Measurements from ENCODE around the gene DMRTB1.

DMRTB1 gene

DNA sequence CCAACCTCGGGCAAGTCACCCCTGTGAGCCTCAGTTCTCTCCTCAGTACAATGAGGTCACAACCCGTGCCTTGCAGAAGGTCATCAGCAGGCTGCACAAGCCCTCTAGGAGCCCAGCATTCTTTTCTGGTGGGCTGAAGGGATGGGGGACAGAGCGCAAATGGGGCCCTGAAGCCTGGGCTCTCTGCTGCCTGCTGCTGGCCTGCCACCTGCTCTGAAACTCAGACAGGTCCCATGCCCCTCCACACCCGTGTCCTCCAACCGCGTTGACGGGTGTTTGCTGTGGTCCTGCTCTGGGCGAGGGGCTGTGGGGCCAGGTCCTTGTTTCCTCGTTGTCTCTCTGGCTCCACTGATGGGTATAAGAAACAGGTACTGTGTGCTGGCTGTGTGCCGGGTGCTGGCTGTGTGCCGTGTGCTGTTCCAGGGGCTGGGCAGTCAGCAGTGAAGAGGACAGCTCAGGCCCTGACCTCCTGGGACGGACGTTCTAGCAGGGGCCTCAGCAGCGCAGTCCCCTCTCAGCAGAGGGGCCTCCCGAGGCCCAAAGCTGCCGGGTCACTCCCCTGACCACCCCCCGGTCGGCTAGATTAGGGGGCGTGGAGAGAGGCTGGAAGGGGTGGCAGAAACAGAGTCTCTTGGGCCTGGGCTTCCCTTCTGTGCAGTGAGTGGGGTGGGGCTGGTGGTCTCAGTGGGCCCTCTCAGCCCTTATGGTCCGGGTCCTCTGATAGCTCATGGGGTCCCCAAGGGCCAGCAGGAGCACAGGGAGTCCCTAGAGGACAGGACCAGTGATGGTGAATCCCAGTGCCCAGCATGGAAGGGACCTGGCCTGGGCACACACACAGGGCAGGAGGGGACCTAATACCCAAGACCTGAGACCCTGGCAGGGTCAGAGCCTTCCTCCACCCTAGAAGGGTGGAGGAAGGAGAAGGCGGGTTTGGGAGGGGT is 42.1 kb downstream of the DMRTB1 start:
- H3K36me3 Mint-ChIP-seq (ENCODE audit: low read depth) = no peaks in the 10 kb centered on the region
- no peak overlapping the region for H3K27ac Mint-ChIP-seq
- peaks cover 3% of the 10 kb centered on the region for H3K4me1 Mint-ChIP-seq (ENCODE audit: low read depth)
- H3K9me3 Mint-ChIP-seq = no peaks in the 10 kb centered on the region
- no peak overlapping the region for H3K4me3 Mint-ChIP-seq
- peaks cover 7% of the 10 kb centered on the region for H3K27me3 Mint-ChIP-seq (ENCODE audit: low read depth)

DNA sequence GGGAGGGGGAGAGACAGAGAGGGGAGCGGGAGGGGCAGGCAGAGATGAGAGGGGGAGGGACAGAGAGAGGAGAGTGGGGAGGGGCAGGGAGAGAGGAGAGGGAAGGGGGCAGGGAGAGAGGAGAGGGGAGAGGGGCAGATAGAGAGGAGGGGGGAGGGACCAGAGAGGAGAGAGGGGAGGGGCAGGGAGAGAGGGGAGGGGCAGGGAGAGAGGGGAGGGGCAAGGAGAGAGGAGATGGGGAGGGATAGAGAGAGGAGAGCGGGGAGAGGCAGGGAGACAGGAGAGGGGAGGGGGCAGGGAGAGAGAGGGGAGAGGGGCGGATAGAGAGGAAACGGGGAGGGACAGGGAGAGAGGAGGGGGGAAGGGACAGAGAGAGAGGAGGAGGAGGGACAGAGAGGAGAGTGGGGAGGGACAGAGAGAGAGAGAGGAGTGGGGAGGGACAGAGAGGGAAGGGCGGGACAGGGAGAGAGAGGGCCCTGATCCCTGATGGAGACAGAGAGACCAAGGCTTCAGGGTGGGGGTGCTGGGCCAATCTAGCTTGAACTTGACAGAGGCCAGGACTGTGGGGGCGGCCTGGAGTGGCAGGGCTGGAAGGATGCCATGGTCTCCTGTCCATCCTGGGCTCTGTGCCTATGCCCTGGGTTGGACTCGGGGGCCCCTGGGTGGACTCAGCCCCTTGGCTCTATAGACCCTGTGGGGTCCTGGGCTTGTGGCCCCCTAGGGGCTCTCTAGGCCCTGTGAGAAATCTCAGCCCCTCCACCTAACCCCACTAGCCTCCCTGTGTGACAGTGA is 43.6 kb downstream of the DMRTB1 start:
- Mint-ChIP-seq H3K36me3 (ENCODE audit: low read depth) (no peaks in the 10 kb centered on the region), H3K9me3 (no peaks in the 10 kb centered on the region), H3K27ac (no peak overlapping the region), H3K4me1 (ENCODE audit: low read depth) (peaks cover 3% of the 10 kb centered on the region), H3K27me3 (ENCODE audit: low read depth) (no peaks in the 10 kb centered on the region), H3K4me3 (no peak overlapping the region)

DNA sequence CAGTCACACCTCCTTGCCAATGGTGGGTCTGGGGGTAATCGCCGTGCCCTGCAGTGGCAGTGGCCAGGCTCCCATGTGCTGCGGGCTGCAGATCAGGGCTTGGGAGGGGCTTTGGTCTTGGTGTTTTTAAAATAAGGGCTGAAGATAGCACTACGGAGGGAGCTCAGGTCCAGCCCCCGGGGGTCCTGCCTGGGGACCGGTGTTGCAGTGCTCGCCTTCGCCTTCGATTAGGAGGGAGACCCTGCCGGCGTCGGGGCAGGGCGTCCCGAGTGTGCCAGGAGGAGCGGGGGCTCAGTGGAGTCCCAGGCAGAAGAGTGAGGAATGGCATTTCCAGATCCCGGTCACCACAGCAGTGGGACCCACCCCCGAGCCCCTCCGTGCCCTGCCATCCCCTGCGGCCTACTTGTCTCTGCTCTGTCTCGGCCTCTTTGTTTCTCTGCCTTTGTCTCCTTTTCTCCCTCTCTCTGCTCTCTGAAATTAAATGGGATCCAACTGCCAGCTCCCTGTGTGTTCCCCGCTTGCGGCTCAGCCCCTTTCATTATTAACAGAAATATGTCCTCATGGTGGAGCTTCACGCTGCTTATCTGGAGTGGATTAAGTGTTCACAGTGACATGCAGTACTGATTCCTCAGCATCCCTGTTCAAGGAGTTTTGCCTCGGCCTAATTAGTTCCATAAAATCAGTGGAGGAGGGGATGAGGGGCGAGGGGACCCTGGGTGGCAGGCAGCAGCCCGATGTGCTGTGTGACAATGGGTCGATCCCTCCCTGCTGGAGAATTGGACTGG is 44.4 kb downstream of the DMRTB1 start:
- no peak overlapping the region for H3K4me3 Mint-ChIP-seq
- no peak overlapping the region for H3K27ac Mint-ChIP-seq
- peaks cover 3% of the 10 kb centered on the region for H3K4me1 Mint-ChIP-seq (ENCODE audit: low read depth)
- H3K9me3 Mint-ChIP-seq = no peaks in the 10 kb centered on the region
- H3K36me3 Mint-ChIP-seq (ENCODE audit: low read depth) = no peaks in the 10 kb centered on the region
- H3K27me3 Mint-ChIP-seq (ENCODE audit: low read depth) = no peaks in the 10 kb centered on the region

GRCh38 chr1:53504901-53505300 is 45.7 kb downstream of the DMRTB1 start:
- no peaks in the 10 kb centered on the region for H3K9me3 Mint-ChIP-seq
- H3K27ac Mint-ChIP-seq = no peak overlapping the region
- no peak overlapping the region for H3K4me3 Mint-ChIP-seq
- no peaks in the 10 kb centered on the region for H3K27me3 Mint-ChIP-seq (ENCODE audit: low read depth)
- no peaks in the 10 kb centered on the region for H3K4me1 Mint-ChIP-seq (ENCODE audit: low read depth)
- no peaks in the 10 kb centered on the region for H3K36me3 Mint-ChIP-seq (ENCODE audit: low read depth)

DNA sequence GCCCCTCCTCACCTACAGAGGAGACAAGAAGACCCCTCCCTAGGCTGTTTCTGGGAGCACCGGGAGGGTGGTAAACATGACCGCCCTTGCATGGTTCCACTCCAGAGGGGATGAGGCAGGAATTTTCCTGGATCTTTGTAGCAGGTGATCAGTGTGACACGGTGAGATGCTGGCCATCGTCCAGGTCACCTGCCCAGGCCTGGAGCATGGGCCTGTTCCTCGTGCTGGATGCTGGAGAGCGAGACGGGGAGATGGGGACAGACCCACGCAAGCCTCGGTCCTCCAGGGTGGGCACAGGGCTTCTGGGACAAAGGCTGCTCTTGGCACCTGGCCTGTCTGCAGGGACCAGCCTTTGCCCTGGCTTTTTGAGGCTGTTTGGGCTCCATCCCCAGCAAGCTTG is 46.2 kb downstream of the DMRTB1 start:
- Mint-ChIP-seq H3K27ac (no peak overlapping the region), H3K27me3 (ENCODE audit: low read depth) (no peaks in the 10 kb centered on the region)

DNA sequence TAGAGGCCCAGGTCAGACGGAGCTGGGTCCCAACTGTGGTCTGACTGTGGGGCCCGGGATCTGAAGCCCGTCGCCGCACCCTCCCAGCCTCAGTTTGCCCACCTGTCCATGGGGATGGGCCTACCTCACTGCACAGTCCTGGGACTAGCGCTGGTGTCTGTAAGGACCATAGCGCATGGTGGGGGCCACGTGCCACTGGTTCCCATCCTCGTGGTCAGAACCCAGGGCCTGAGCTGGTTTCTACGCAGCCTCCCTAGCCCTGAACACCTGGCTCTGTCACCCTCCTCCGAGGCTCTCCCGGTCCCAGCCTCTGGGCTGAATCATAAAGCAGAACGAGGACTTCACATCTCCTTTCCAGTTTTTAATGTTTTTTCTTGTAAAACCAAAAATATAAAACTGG is 46.7 kb downstream of the DMRTB1 start:
- Mint-ChIP-seq H3K9me3 (no peaks in the 10 kb centered on the region), H3K27me3 (ENCODE audit: low read depth) (no peaks in the 10 kb centered on the region), H3K4me3 (no peak overlapping the region), H3K36me3 (ENCODE audit: low read depth) (no peaks in the 10 kb centered on the region), H3K27ac (no peak overlapping the region), H3K4me1 (ENCODE audit: low read depth) (no peaks in the 10 kb centered on the region)

More for the DNA sequence above, 46.2 kb downstream of the DMRTB1 start:
- Mint-ChIP-seq H3K9me3 (no peaks in the 10 kb centered on the region), H3K36me3 (ENCODE audit: low read depth) (no peaks in the 10 kb centered on the region), H3K4me1 (ENCODE audit: low read depth) (no peaks in the 10 kb centered on the region), H3K4me3 (no peak overlapping the region)

GRCh38 chr1:53506355-53507050 is 47.3 kb downstream of the DMRTB1 start:
- Mint-ChIP-seq H3K9me3 (no peaks in the 10 kb centered on the region), H3K4me1 (ENCODE audit: low read depth) (no peaks in the 10 kb centered on the region), H3K36me3 (ENCODE audit: low read depth) (no peaks in the 10 kb centered on the region), H3K27me3 (ENCODE audit: low read depth) (no peaks in the 10 kb centered on the region), H3K27ac (no peak overlapping the region), H3K4me3 (no peak overlapping the region)

DNA sequence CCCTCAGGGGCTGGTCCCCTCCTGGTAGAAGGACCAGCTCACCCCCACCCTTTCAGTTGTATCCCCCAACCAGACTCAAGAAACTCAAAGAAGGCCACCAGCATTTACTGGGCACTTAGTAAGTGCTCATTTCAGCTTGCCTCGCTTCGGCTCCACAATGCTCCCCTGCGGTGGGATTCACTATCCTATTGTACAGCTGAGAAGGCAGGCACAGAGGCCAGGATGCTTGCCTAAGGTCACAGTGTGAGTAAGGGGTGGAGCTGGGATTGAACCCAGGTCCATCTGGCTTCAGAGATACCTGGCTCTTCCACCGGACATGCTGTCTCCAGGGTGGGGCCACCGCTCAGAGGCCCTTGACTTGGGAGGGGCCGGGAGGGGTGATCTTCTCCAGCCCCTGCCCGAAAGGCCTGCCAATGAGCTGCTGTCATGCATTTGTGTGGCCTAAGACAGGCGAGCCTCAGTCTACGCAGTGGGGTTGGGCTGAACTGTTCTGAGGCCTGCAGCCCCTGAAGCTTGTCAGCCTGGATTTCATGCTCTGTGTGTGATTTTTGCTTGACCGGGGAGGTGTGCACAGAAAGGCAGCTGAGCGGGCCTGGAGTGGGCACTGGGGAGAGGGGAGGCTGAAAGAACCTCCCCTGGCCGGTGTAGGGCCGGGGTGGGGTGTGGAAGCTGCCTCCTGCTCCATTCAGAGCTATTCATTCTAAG is 48.1 kb downstream of the DMRTB1 start:
- H3K27me3 Mint-ChIP-seq (ENCODE audit: low read depth) = no peaks in the 10 kb centered on the region
- no peak overlapping the region for H3K27ac Mint-ChIP-seq
- no peaks in the 10 kb centered on the region for H3K4me1 Mint-ChIP-seq (ENCODE audit: low read depth)
- H3K4me3 Mint-ChIP-seq = no peak overlapping the region
- H3K9me3 Mint-ChIP-seq = no peaks in the 10 kb centered on the region
- H3K36me3 Mint-ChIP-seq (ENCODE audit: low read depth) = no peaks in the 10 kb centered on the region

- Mint-ChIP-seq H3K4me1 (ENCODE audit: low read depth) (no peaks in the 10 kb centered on the region), H3K27me3 (ENCODE audit: low read depth) (no peaks in the 10 kb centered on the region), H3K9me3 (no peaks in the 10 kb centered on the region), H3K4me3 (no peak overlapping the region), H3K27ac (no peak overlapping the region), H3K36me3 (ENCODE audit: low read depth) (no peaks in the 10 kb centered on the region)
Observed at GRCh38 chr1:53508056-53508990, 49.1 kb downstream of the DMRTB1 start.

DNA sequence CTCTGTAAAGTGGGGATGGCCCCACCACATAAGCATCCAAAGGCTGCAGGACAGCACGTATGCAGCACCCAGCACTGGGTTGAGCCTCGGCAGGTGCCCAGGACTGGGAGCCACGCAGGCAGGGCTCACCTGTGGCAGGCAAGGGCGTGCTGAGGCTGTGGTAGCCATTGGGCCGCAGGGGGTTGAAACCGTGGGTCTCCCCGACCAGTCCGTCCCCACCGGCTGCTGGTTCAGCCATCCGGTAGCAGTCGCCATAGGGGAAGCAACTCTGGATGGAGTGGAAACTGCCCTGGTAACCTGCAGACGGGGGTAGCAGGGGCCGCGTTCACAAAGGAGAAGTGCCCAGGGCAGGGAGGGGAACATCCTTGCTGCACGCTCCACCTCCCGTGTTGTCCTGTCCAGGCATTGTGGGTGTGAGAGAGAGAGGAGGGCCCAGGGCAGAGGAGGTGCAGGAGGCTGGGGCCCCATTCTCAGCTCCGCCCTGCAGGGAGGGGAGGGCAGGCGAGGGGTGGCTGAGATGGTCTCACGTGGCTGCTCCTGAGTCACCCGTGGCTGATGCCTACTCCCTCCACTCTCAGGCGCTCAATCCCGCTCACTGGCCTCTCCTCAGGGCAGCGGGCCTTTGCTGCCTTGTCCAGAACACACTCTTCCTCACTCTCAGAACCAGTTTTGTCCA is 49.9 kb downstream of the DMRTB1 start:
- H3K4me1 Mint-ChIP-seq (ENCODE audit: low read depth) = no peaks in the 10 kb centered on the region
- no peaks in the 10 kb centered on the region for H3K36me3 Mint-ChIP-seq (ENCODE audit: low read depth)
- no peak overlapping the region for H3K4me3 Mint-ChIP-seq
- H3K9me3 Mint-ChIP-seq = no peaks in the 10 kb centered on the region
- no peak overlapping the region for H3K27ac Mint-ChIP-seq
- no peaks in the 10 kb centered on the region for H3K27me3 Mint-ChIP-seq (ENCODE audit: low read depth)

GRCh38 chr1:53509775-53510174 is 50.6 kb downstream of the DMRTB1 start:
- Mint-ChIP-seq H3K4me3 (no peak overlapping the region), H3K27ac (no peak overlapping the region), H3K27me3 (ENCODE audit: low read depth) (no peaks in the 10 kb centered on the region), H3K4me1 (ENCODE audit: low read depth) (no peaks in the 10 kb centered on the region), H3K9me3 (no peaks in the 10 kb centered on the region), H3K36me3 (ENCODE audit: low read depth) (no peaks in the 10 kb centered on the region)

DNA sequence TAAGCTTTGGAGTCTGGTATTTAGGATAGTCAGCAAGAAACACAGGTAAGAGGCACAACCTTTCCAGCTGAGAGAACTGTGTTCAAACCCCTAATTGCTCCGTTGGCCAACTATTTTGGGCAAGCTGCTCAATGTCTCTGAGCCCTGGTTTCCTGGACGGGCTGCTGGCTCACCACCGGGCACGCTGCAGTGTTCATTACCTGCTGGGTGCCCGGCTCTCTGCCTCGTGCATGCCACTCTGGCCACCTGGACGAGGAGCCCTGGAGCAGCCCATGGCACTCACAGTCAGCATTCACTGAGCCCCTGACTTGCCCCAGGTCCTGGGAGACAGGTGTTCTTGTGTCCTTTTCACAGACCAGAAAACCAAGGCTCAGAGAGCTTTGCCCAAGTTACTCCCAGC is 51.0 kb downstream of the DMRTB1 start:
- Mint-ChIP-seq H3K27ac (no peak overlapping the region), H3K36me3 (ENCODE audit: low read depth) (no peaks in the 10 kb centered on the region)

More for the DNA sequence above, 51.0 kb downstream of the DMRTB1 start:
- Mint-ChIP-seq H3K27me3 (ENCODE audit: low read depth) (no peaks in the 10 kb centered on the region), H3K9me3 (no peaks in the 10 kb centered on the region), H3K4me1 (ENCODE audit: low read depth) (no peaks in the 10 kb centered on the region), H3K4me3 (no peak overlapping the region)
